ENCODE results near the gene MMRN1. TPM values are rescaled to one million over a fixed set of nuclear protein-coding genes. Genes with fewer than 3 reads are reported as not detected.
"Not testable (repeated sequence)": the region's sequence is repeated elsewhere in the genome, so short reads cannot be mapped to it uniquely, and the experiment has no call there.

Gene MMRN1
- total RNA-seq, 1 donor from 2014 or later: under 0.01 TPM

GRCh38 chr4:89901808-89902431, 7.3 kb downstream of the MMRN1 start:
- DNase-seq (ENCODE audit: low read depth): peak; percentile 46
- not testable (repeated sequence) for H3K4me3 ChIP-seq (ENCODE audit: low read depth, low read length); FAIRE-seq; H3K36me3 ChIP-seq (ENCODE audit: control insufficient read depth, insufficient read depth, low read length); H3K27me3 ChIP-seq (ENCODE audit: control insufficient read depth, insufficient read depth, low read length)
- TF ChIP-seq CTCF (IDR thresholded peaks at IDR 0.05; ENCODE audit: insufficient read depth, low read length, severe bottlenecking): peak; percentile 63

DNA sequence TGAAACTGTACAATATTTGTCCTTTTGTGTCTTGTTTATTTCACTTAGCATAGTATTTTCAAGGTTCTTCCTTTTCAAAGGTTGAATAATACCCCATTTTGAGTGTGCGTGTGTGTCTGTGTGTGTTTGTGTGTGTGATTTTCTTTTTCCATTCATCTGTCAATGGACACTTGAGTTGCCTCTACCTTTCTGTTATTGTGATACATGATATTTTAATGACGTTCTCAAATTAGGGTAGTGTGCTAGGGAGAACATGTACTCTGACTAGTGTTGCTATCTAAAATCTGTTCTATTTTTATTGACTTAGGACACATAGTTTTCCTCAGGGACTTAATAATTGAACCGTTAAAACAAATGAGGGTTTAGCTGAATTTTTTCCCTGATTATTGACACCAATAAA, 9.9 kb downstream of the MMRN1 start:
- no peaks in the 10 kb centered on the region for H3K36me3 ChIP-seq (ENCODE audit: control insufficient read depth, insufficient read depth, low read length)
- no peak overlapping the region for H3K4me3 ChIP-seq (ENCODE audit: low read depth, low read length)
- H3K27me3 ChIP-seq (ENCODE audit: control insufficient read depth, insufficient read depth, low read length): no peaks in the 10 kb centered on the region
- TF ChIP-seq CTCF (IDR thresholded peaks at IDR 0.05; ENCODE audit: insufficient read depth, low read length, severe bottlenecking): no peak
- no peak for FAIRE-seq
- DNase-seq (ENCODE audit: low read depth): no peak

- Histone ChIP-seq H3K36me3 (ENCODE audit: control insufficient read depth, insufficient read depth, low read length) (no peaks in the 10 kb centered on the region), H3K27me3 (ENCODE audit: control insufficient read depth, insufficient read depth, low read length) (no peaks in the 10 kb centered on the region), H3K4me3 (ENCODE audit: low read depth, low read length) (no peak overlapping the region)
- no peak for DNase-seq (ENCODE audit: low read depth)
- FAIRE-seq: no peak
- TF ChIP-seq CTCF (IDR thresholded peaks at IDR 0.05; ENCODE audit: insufficient read depth, low read length, severe bottlenecking): no peak
These were observed 11.7 kb downstream of the MMRN1 start for GRCh38 chr4:89906316-89906715.

DNA sequence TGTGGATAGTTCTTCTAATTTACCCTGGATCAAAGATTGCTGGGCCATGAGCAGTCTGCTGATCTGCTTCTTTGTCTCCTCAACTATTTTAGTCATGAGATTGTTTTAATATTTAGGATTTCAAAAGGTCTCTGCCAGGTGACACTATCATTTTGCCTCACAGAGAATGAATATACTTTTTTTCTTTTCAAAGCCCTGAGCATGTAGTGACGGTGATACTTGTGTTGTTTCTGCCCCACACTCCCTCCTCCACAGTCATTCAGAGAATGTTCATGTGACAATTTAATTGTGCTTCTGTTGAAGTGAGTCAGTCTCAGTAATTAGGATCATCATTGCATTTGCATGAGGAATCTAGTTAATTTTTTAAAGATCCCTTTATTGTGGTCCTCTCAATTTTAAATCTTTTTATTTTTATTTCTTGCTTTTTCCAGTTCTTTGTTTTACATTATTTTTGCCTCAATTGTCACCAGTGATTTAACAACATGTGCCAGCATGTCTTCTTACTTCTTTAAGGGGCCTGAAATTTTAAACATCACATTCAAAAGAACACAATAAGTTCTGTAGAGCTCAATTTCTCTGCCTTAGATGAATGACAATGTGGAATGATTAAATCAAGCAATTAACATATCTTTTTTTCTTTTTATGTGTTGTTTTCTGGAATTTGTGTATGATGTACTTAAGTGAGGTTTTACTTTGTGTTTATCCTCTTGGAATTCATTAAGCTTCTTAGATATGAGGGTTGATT, 12.3 kb downstream of the MMRN1 start:
- no peak for FAIRE-seq
- no peaks in the 10 kb centered on the region for H3K27me3 ChIP-seq (ENCODE audit: control insufficient read depth, insufficient read depth, low read length)
- no peak overlapping the region for H3K4me3 ChIP-seq (ENCODE audit: low read depth, low read length)
- no peaks in the 10 kb centered on the region for H3K36me3 ChIP-seq (ENCODE audit: control insufficient read depth, insufficient read depth, low read length)
- peak; percentile 7 for DNase-seq (ENCODE audit: low read depth)
- no peak for TF ChIP-seq CTCF (IDR thresholded peaks at IDR 0.05; ENCODE audit: insufficient read depth, low read length, severe bottlenecking)

DNA sequence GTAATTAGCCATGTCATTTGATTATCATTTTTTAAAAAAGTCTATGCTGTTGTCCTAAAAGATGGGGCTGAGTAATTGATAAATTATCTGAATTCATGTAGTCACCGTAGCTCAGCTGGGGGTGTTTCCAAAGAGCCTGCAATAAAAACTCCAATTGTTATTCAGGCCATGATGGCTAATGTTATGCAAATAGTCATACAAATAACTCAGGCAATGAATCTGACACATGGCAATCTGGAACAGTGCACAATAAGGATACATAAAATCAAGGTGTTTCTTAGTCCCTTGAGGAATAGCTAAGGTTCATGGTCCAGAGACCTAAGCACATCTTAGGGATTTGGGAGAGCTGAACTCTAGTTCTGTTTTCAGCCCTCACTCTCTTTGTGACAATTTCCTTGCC, 15.2 kb downstream of the MMRN1 start:
- Histone ChIP-seq H3K4me3 (ENCODE audit: low read depth, low read length) (no peak overlapping the region), H3K36me3 (ENCODE audit: control insufficient read depth, insufficient read depth, low read length) (no peaks in the 10 kb centered on the region), H3K27me3 (ENCODE audit: control insufficient read depth, insufficient read depth, low read length) (no peaks in the 10 kb centered on the region)
- no peak for TF ChIP-seq CTCF (IDR thresholded peaks at IDR 0.05; ENCODE audit: insufficient read depth, low read length, severe bottlenecking)
- FAIRE-seq: no peak
- no peak for DNase-seq (ENCODE audit: low read depth)
